Muscle layer of duodenum (tissue), 2 donors: ENCODE measurements around the gene CBY1.

ENCODE experiments used
- H3K27ac ChIP-seq: one replicate; pipeline ENCODE4 v1.7.0; 2013; ENCODE audit warnings: mild to moderate bottlenecking, low read length
- H3K27me3 ChIP-seq: one replicate; pipeline ENCODE4 v1.7.0; 2013; ENCODE audit warnings: low read depth, mild to moderate bottlenecking, control low read depth, low read length
- H3K36me3 ChIP-seq, 2 donors: one replicate each; pipeline ENCODE4 v1.7.0; 2013; ENCODE audit warnings: low read length in 2 of 2, control low read depth in 1 of 2, mild to moderate bottlenecking in 1 of 2; ENCODE audit not compliant: insufficient read depth in 2 of 2, control insufficient read depth in 1 of 2
- H3K4me1 ChIP-seq, 2 donors: one replicate each; pipeline ENCODE4 v1.7.0; 2013; ENCODE audit warnings: low read length in 2 of 2, mild to moderate bottlenecking in 2 of 2, control low read depth in 1 of 2, moderate library complexity in 1 of 2; ENCODE audit not compliant: insufficient read depth in 2 of 2, control insufficient read depth in 1 of 2
- H3K4me3 ChIP-seq, 2 donors: one replicate each; pipeline ENCODE4 v1.7.0; 2013; ENCODE audit warnings: low read length in 2 of 2, low read depth in 1 of 2, mild to moderate bottlenecking in 1 of 2
- H3K9me3 ChIP-seq, 2 donors: one replicate each; pipeline ENCODE4 v1.7.0; 2013; ENCODE audit warnings: low read length in 2 of 2, control low read depth in 1 of 2, mild to moderate bottlenecking in 1 of 2; ENCODE audit not compliant: control insufficient read depth in 1 of 2
- donor health status: healthy.

Gene CBY1

DNA sequence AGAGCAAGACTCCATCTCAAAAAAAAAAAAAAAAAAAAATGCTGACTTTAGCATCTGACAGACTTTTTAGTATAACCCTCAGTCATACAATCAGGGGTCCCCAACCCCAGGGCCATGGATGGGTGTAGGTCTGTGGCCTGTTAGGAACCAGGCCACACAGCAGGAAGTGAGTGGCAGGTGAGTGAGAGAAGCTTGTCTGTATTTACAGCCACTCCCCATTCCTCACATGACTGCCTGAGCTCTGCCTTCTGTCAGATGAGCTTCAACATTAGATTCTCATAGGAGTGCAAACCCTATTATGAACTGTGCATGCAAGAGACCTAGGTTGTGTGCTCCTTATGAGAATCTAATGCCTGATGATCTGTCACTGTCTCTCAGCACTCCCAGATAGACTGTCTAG, 3.6 kb upstream of the CBY1 start:
- H3K27me3 ChIP-seq: no peaks in the 10 kb centered on the region
- no peaks in the 10 kb centered on the region for H3K9me3 ChIP-seq
- H3K4me1 ChIP-seq: peaks cover 6 to 14% of the 10 kb centered on the region in 2 donors
- H3K36me3 ChIP-seq: no peaks in the 10 kb centered on the region
- H3K27ac ChIP-seq: no peak overlapping the region
- no peak overlapping the region for H3K4me3 ChIP-seq

DNA sequence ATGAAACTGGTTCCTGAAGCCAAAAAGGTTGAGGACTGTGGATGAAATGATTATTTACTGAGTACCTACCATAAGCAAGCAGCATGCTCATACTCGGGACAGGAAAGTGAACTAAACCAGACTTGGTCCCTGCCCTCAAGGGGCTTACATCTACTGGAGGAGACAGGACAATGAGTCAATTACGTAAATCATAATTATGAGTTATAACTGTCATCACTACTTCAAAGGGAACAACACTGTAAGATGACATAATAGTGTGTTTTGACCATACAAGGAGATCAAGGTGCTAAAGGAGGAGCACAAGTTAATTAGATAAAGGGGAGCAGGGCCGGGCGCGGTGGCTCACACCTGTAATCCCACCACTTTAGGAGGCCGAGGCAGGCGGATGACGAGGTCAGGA, 2.7 kb upstream of the CBY1 start:
- no peaks in the 10 kb centered on the region for H3K36me3 ChIP-seq
- H3K4me3 ChIP-seq: no peak overlapping the region
- H3K9me3 ChIP-seq: no peaks in the 10 kb centered on the region
- no peak overlapping the region for H3K27ac ChIP-seq
- H3K27me3 ChIP-seq: no peaks in the 10 kb centered on the region
- H3K4me1 ChIP-seq: peaks cover 6 to 14% of the 10 kb centered on the region in 2 donors

- no peaks in the 10 kb centered on the region for H3K27me3 ChIP-seq
- H3K4me1 ChIP-seq: peaks cover 6 to 14% of the 10 kb centered on the region in 2 donors
- peak overlapping the region; percentile 72 to 96 for H3K4me3 ChIP-seq
- H3K9me3 ChIP-seq: no peaks in the 10 kb centered on the region
- no peaks in the 10 kb centered on the region for H3K36me3 ChIP-seq
- peak overlapping the region; percentile 96 for H3K27ac ChIP-seq
Observed at GRCh38 chr22:38655519-38656255, 751 bp upstream of the CBY1 start.

DNA sequence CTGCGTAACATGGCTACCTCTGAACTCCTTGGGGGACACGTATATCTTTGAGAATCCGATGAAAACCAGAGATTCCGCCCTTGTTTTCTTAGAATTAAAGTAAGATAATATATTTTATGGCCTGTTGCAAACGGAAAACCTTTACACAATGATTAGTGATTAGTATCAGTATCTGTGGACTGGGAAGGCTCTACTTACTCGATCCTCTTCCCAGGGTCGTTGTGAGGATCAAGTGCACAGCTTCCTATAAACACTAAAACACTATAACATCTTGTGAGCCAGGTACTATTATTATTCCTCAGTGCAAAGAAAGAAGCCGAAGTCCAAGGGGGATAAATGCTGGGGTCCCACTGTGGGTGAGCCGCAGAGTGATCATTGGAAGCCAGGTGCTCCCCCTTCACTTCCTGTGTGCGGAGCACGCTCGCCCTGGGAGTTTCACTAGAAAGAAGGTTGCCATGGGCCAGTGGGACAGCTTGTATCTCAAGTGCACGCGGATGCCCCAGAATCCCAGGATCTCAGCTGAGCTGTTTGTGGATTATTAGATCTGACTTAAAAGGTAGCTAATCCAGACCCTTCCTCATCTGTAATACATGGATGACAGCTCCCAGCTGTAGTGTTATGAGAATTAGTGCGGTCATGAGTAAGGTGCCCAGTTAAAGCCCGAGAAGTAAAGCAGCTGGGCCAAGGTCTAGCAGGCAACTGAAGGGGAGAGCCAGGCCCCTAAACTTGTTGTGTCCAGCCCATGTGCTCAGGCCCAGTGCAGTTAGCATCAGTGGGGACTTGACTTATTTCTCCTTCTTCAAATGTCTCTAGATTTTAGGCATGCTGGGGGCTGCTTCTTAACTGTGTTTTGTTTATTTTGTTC, 839 bp downstream of the CBY1 start:
- H3K36me3 ChIP-seq: peaks cover 0 to 5% of the 10 kb centered on the region in 2 donors
- H3K27ac ChIP-seq: peak overlapping the region; percentile 96
- H3K27me3 ChIP-seq: no peaks in the 10 kb centered on the region
- no peaks in the 10 kb centered on the region for H3K9me3 ChIP-seq
- H3K4me3 ChIP-seq: peak overlapping the region; percentile 72 to 96
- peaks cover 6 to 14% of the 10 kb centered on the region in 2 donors for H3K4me1 ChIP-seq

DNA sequence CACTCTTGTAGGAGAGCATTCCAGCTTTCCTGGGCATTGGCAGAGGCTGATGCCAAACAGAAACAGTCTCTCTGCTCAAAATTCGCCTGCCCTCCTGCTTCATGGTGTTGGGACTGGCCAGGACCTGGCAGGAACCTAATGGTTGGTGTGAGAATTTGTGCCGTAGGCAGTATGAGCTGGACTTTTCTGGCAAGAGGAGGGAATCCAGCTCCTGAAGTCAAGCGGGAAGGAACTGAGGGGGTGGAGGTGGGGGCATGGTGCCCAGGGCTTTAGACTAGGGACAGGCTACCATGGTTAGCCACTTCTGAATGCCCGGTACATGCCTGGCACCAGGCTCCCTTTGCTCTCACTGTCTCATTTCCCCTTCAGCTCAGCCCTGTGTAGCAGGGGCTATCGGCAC, 18.4 kb downstream of the CBY1 start:
- Histone ChIP-seq H3K36me3 (peaks cover 16 to 26% of the 10 kb centered on the region in 2 donors), H3K4me3 (no peak overlapping the region), H3K27me3 (no peaks in the 10 kb centered on the region), H3K9me3 (no peaks in the 10 kb centered on the region), H3K4me1 (no peaks in the 10 kb centered on the region), H3K27ac (no peak overlapping the region)

GRCh38 chr22:38675833-38676232, 19.4 kb downstream of the CBY1 start:
- Histone ChIP-seq H3K4me3 (no peak overlapping the region), H3K27me3 (no peaks in the 10 kb centered on the region), H3K27ac (no peak overlapping the region), H3K36me3 (peaks cover 12 to 24% of the 10 kb centered on the region in 2 donors), H3K9me3 (no peaks in the 10 kb centered on the region), H3K4me1 (no peaks in the 10 kb centered on the region)

- H3K4me1 ChIP-seq: peaks cover 4 to 9% of the 10 kb centered on the region in 2 donors
- H3K27me3 ChIP-seq: no peaks in the 10 kb centered on the region
- peak within 1 kb of the TSS; percentile 94 to 100 for H3K4me3 ChIP-seq
- H3K9me3 ChIP-seq: no peaks in the 10 kb centered on the region
- peaks cover 23 to 34% of the 10 kb centered on the region in 2 donors for H3K36me3 ChIP-seq
- H3K27ac ChIP-seq: peak within 1 kb of the TSS; percentile 80
Observed at GRCh38 chr22:38681582-38682335, 25.3 kb downstream of the CBY1 start, which contains the start of gene TOMM22. TOMM22 (plus strand) TSS chr22:38681957; CDS start chr22:38681979, 22 bp downstream.

DNA sequence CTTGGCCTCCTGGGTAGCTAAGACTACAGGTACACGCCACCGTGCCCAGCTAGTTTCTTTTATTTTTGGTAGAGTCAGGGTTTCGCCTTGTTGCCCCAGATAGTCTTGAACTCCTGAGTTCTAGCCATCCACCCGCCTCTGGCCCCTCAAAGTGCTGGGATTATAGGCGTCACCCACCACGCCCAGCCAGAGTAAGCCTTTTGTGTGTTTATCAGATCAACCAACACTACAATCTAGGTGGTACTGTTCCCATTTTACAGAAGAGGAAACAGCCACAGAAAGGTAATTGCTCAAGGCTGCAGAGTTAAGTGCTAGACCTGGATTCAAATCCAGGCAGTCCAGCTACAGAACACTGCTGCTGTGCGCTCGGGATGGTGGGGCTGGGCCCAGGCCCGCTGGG, 28.5 kb downstream of the CBY1 start:
- Histone ChIP-seq H3K4me1 (peaks cover 4 to 9% of the 10 kb centered on the region in 2 donors), H3K27me3 (no peaks in the 10 kb centered on the region), H3K4me3 (no peak overlapping the region), H3K9me3 (no peaks in the 10 kb centered on the region), H3K36me3 (peaks cover 47 to 64% of the 10 kb centered on the region in 2 donors), H3K27ac (no peak overlapping the region)

- H3K9me3 ChIP-seq: no peaks in the 10 kb centered on the region
- peaks cover 4 to 9% of the 10 kb centered on the region in 2 donors for H3K4me1 ChIP-seq
- no peak overlapping the region for H3K4me3 ChIP-seq
- H3K27ac ChIP-seq: no peak overlapping the region
- H3K27me3 ChIP-seq: no peaks in the 10 kb centered on the region
- H3K36me3 ChIP-seq: peaks cover 47 to 65% of the 10 kb centered on the region in 2 donors
Observed at GRCh38 chr22:38685761-38686160, 29.3 kb downstream of the CBY1 start.

DNA sequence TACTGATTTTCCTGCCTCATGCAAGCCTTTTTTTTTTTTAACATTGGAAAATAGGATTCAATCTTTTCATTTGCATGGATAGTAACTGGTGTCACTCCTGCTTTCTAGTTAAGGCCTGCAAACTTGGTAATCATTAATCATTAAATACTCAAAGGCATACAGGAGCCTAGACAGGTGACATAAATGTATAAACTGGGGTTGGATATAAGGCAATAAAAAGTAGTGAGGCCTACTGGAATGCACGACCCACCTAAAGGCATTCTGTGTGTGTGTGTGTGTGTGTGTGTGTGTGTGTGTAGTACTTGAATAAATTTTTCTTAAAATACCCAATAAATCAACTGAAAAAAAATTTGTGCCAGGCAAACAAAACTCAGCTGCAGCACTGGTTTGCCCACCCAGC, 33.2 kb downstream of the CBY1 start:
- Histone ChIP-seq H3K4me1 (no peaks in the 10 kb centered on the region), H3K27me3 (no peaks in the 10 kb centered on the region), H3K9me3 (no peaks in the 10 kb centered on the region), H3K27ac (no peak overlapping the region), H3K4me3 (no peak overlapping the region), H3K36me3 (peaks cover 54 to 56% of the 10 kb centered on the region in 2 donors)

DNA sequence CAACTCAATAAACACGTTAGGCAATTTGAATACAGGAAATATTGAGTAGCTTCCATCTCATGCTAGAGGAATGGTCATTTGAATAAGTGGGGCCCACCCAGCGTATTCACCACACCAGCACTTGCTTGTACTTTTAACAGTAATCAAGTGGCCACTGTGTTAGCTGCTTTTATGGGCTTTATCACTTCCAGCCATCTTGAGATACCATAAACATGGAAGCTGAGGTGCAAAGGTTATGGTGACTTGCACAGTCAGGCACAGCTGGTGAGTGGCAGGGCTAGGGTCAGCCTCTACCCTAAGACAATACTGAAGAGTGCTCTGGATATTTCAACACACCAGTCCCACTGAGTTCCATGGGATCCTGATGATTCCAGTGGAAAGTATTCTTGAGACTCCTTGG, 37.6 kb downstream of the CBY1 start:
- H3K36me3 ChIP-seq: peaks cover 12 to 17% of the 10 kb centered on the region in 2 donors
- peak overlapping the region; percentile 70 for H3K27ac ChIP-seq
- H3K4me1 ChIP-seq: peaks cover 14 to 30% of the 10 kb centered on the region in 2 donors
- no peaks in the 10 kb centered on the region for H3K9me3 ChIP-seq
- H3K4me3 ChIP-seq: peak overlapping the region in 1 of 2 donors; percentile 22
- no peaks in the 10 kb centered on the region for H3K27me3 ChIP-seq
